Body of pancreas (tissue), 4 donors: ENCODE results near the gene THOC5.

Experiments used
- CTCF ChIP-seq, 7 experiments: fragments of 450-650 bp in 4 of 7; fragments of 200-600 bp in 3 of 7; sonication (generic) in 3 of 7; IDR thresholded peaks; one replicate each; pipeline ENCODE4 v1.5.1; 2016 to 2019; ENCODE audit warnings: antibody characterized with exemption in 7 of 7
- POLR2A ChIP-seq, 3 donors: fragments of 450-650 bp; IDR thresholded peaks; one replicate each; pipeline ENCODE4 v1.6.1; 2016; ENCODE audit warnings: antibody characterized with exemption in 3 of 3, mild to moderate bottlenecking in 2 of 3

GRCh38 chr22:29491012-29491411, 62.5 kb downstream of the THOC5 start:
- TF ChIP-seq CTCF (IDR thresholded peaks at IDR 0.05): no peak
- TF ChIP-seq POLR2A (IDR thresholded peaks at IDR 0.05): no peak
